ENCODE measurements around the gene CCDC85A. TPM values are rescaled to one million over a fixed set of nuclear protein-coding genes. Genes with fewer than 3 reads are reported as not detected.

The CCDC85A gene
- total and polyA plus RNA-seq, 2 experiments from 2014 or later: 0.21 to 0.24 TPM

DNA sequence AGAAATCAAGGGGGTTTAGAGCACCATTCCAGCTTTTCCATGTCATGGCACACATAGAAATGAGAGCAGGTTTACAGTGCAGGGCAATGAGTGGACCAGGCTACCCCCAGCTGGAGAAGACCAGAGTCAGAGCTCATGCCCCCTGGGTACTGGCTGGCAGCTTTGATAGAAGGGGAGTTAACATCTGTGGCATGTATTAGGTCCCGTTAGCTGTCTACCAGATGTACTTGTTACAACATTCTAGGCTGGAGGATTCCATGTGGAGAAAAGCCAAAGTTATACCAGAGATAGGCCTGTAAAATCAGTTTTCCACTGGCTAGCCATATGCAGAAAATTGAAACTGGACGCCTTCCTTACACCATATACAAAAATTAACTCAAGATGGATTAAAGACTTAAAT is 109.2 kb downstream of the CCDC85A start:
- H3K36me3 Mint-ChIP-seq (ENCODE audit: low read depth): no peaks in the 10 kb centered on the region
- no peak overlapping the region for H3K27ac ChIP-seq (ENCODE audit: low read depth)

More for the DNA sequence above, 109.2 kb downstream of the CCDC85A start:
- H3K4me3 ChIP-seq: no peak overlapping the region
- H3K4me1 ChIP-seq (ENCODE audit: insufficient read depth): peaks cover 17% of the 10 kb centered on the region
- no peaks in the 10 kb centered on the region for H3K36me3 ChIP-seq (ENCODE audit: insufficient read depth)
- Mint-ChIP-seq H3K4me3 (no peak overlapping the region), H3K4me1 (peaks cover 30% of the 10 kb centered on the region), H3K27ac (no peak overlapping the region), H3K27me3 (ENCODE audit: insufficient read depth, low read depth, poor library complexity) (no peaks in the 10 kb centered on the region), H3K9me3 (no peaks in the 10 kb centered on the region)
- no peaks in the 10 kb centered on the region for H3K79me2 ChIP-seq (replicated peaks; ENCODE audit: insufficient read depth)
- TF ChIP-seq, protein P1, sequence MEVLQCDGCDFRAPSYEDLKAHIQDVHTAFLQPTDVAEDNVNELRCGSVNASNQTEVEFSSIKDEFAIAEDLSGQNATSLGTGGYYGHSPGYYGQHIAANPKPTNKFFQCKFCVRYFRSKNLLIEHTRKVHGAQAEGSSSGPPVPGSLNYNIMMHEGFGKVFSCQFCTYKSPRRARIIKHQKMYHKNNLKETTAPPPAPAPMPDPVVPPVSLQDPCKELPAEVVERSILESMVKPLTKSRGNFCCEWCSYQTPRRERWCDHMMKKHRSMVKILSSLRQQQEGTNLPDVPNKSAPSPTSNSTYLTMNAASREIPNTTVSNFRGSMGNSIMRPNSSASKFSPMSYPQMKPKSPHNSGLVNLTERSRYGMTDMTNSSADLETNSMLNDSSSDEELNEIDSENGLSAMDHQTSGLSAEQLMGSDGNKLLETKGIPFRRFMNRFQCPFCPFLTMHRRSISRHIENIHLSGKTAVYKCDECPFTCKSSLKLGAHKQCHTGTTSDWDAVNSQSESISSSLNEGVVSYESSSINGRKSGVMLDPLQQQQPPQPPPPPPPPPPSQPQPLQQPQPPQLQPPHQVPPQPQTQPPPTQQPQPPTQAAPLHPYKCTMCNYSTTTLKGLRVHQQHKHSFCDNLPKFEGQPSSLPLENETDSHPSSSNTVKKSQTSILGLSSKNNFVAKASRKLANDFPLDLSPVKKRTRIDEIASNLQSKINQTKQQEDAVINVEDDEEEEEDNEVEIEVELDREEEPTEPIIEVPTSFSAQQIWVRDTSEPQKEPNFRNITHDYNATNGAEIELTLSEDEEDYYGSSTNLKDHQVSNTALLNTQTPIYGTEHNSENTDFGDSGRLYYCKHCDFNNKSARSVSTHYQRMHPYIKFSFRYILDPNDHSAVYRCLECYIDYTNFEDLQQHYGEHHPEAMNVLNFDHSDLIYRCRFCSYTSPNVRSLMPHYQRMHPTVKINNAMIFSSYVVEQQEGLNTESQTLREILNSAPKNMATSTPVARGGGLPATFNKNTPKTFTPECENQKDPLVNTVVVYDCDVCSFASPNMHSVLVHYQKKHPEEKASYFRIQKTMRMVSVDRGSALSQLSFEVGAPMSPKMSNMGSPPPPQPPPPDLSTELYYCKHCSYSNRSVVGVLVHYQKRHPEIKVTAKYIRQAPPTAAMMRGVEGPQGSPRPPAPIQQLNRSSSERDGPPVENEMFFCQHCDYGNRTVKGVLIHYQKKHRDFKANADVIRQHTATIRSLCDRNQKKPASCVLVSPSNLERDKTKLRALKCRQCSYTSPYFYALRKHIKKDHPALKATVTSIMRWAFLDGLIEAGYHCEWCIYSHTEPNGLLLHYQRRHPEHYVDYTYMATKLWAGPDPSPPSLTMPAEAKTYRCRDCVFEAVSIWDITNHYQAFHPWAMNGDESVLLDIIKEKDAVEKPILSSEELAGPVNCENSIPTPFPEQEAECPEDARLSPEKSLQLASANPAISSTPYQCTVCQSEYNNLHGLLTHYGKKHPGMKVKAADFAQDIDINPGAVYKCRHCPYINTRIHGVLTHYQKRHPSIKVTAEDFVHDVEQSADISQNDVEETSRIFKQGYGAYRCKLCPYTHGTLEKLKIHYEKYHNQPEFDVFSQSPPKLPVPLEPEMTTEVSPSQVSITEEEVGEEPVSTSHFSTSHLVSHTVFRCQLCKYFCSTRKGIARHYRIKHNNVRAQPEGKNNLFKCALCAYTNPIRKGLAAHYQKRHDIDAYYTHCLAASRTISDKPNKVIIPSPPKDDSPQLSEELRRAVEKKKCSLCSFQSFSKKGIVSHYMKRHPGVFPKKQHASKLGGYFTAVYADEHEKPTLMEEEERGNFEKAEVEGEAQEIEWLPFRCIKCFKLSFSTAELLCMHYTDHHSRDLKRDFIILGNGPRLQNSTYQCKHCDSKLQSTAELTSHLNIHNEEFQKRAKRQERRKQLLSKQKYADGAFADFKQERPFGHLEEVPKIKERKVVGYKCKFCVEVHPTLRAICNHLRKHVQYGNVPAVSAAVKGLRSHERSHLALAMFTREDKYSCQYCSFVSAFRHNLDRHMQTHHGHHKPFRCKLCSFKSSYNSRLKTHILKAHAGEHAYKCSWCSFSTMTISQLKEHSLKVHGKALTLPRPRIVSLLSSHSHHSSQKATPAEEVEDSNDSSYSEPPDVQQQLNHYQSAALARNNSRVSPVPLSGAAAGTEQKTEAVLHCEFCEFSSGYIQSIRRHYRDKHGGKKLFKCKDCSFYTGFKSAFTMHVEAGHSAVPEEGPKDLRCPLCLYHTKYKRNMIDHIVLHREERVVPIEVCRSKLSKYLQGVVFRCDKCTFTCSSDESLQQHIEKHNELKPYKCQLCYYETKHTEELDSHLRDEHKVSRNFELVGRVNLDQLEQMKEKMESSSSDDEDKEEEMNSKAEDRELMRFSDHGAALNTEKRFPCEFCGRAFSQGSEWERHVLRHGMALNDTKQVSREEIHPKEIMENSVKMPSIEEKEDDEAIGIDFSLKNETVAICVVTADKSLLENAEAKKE (CRISPR knock-in tag; IDR thresholded peaks at IDR 0.05): no peak
- TF ChIP-seq, protein P2, sequence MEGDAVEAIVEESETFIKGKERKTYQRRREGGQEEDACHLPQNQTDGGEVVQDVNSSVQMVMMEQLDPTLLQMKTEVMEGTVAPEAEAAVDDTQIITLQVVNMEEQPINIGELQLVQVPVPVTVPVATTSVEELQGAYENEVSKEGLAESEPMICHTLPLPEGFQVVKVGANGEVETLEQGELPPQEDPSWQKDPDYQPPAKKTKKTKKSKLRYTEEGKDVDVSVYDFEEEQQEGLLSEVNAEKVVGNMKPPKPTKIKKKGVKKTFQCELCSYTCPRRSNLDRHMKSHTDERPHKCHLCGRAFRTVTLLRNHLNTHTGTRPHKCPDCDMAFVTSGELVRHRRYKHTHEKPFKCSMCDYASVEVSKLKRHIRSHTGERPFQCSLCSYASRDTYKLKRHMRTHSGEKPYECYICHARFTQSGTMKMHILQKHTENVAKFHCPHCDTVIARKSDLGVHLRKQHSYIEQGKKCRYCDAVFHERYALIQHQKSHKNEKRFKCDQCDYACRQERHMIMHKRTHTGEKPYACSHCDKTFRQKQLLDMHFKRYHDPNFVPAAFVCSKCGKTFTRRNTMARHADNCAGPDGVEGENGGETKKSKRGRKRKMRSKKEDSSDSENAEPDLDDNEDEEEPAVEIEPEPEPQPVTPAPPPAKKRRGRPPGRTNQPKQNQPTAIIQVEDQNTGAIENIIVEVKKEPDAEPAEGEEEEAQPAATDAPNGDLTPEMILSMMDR (conservative IDR thresholded peaks at IDR 0.05; ENCODE audit: low read depth in 2 of 2): no peak
- TF ChIP-seq NANOG (IDR thresholded peaks at IDR 0.05; ENCODE audit: borderline replicate concordance) (no peak), ZNF114 (CRISPR knock-in tag; IDR thresholded peaks at IDR 0.05) (no peak), CREB1 (CRISPR knock-in tag; IDR thresholded peaks at IDR 0.05; ENCODE audit: low read depth) (no peak), STAT1 (IDR thresholded peaks at IDR 0.05; ENCODE audit: unreplicated experiment) (no peak), EZH2phosphoT487 (IDR thresholded peaks at IDR 0.05; ENCODE audit: unreplicated experiment) (no peak), JUNB (IDR thresholded peaks at IDR 0.05; ENCODE audit: unreplicated experiment) (no peak), EZH2 (IDR thresholded peaks at IDR 0.05; ENCODE audit: low read depth, unreplicated experiment) (no peak), ZNF331 (CRISPR knock-in tag; IDR thresholded peaks at IDR 0.05; ENCODE audit: low read depth) (no peak), POLR2AphosphoS5 (IDR thresholded peaks at IDR 0.05; ENCODE audit: low read depth) (no peak)
- TF ChIP-seq, protein P3, sequence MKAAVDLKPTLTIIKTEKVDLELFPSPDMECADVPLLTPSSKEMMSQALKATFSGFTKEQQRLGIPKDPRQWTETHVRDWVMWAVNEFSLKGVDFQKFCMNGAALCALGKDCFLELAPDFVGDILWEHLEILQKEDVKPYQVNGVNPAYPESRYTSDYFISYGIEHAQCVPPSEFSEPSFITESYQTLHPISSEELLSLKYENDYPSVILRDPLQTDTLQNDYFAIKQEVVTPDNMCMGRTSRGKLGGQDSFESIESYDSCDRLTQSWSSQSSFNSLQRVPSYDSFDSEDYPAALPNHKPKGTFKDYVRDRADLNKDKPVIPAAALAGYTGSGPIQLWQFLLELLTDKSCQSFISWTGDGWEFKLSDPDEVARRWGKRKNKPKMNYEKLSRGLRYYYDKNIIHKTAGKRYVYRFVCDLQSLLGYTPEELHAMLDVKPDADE (IDR thresholded peaks at IDR 0.05): no peak
- TF ChIP-seq, protein P4, sequence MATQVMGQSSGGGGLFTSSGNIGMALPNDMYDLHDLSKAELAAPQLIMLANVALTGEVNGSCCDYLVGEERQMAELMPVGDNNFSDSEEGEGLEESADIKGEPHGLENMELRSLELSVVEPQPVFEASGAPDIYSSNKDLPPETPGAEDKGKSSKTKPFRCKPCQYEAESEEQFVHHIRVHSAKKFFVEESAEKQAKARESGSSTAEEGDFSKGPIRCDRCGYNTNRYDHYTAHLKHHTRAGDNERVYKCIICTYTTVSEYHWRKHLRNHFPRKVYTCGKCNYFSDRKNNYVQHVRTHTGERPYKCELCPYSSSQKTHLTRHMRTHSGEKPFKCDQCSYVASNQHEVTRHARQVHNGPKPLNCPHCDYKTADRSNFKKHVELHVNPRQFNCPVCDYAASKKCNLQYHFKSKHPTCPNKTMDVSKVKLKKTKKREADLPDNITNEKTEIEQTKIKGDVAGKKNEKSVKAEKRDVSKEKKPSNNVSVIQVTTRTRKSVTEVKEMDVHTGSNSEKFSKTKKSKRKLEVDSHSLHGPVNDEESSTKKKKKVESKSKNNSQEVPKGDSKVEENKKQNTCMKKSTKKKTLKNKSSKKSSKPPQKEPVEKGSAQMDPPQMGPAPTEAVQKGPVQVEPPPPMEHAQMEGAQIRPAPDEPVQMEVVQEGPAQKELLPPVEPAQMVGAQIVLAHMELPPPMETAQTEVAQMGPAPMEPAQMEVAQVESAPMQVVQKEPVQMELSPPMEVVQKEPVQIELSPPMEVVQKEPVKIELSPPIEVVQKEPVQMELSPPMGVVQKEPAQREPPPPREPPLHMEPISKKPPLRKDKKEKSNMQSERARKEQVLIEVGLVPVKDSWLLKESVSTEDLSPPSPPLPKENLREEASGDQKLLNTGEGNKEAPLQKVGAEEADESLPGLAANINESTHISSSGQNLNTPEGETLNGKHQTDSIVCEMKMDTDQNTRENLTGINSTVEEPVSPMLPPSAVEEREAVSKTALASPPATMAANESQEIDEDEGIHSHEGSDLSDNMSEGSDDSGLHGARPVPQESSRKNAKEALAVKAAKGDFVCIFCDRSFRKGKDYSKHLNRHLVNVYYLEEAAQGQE (IDR thresholded peaks at IDR 0.05; ENCODE audit: unreplicated experiment): no peak
- H3K27me3 ChIP-seq (ENCODE audit: insufficient read depth): no peaks in the 10 kb centered on the region
- no peaks in the 10 kb centered on the region for H3F3A ChIP-seq (replicated peaks; ENCODE audit: low read depth)
- H2AFZ ChIP-seq: no peak overlapping the region
- DNase-seq (ENCODE audit: low spot score) (no peak), ATAC-seq (no peak)
- H3K4me2 ChIP-seq: no peak overlapping the region
- no peaks in the 10 kb centered on the region for H4K20me1 ChIP-seq (replicated peaks; ENCODE audit: insufficient read depth)
- H3K9me2 ChIP-seq (ENCODE audit: insufficient read depth): no peaks in the 10 kb centered on the region

Data from GM23338 (cell line).